Measurements from ENCODE around the gene CPNE7. TPM values are rescaled to one million over a fixed set of nuclear protein-coding genes. Genes with fewer than 3 reads are reported as not detected.

CPNE7 gene
- total RNA-seq, 3 donors from 2014 or later (not counting 1 experiment from before 2014, with no cell fraction given), result 1.1 to 1.8 (median 1.2) TPM

GRCh38 chr16:89573826-89574680 is 1.5 kb upstream of the CPNE7 start:
- Histone ChIP-seq H3K27ac (ENCODE audit: low read length) (no peak overlapping the region), H3K4me3 (ENCODE audit: low read length) (no peak overlapping the region), H3K9me3 (ENCODE audit: control insufficient read depth, insufficient read depth, low read length) (no peaks in the 10 kb centered on the region), H3K4me1 (ENCODE audit: control insufficient read depth, insufficient read depth, low read length) (peaks cover 21% of the 10 kb centered on the region), H3K27me3 (ENCODE audit: control insufficient read depth, insufficient read depth, low read length) (peaks cover 14% of the 10 kb centered on the region), H3K36me3 (ENCODE audit: control insufficient read depth, insufficient read depth, low read length) (no peaks in the 10 kb centered on the region)
- WGBS (ENCODE audit: insufficient coverage), result 84% methylated on average over 31 of the region's 31 CpGs
- Mint-ChIP-seq H3K36me3 (no peaks in the 10 kb centered on the region), H3K4me3 (peak overlapping the region; percentile 52), H3K4me1 (peaks cover 0 to 11% of the 10 kb centered on the region in 2 donors), H3K27ac (no peak overlapping the region), H3K9me3 (no peaks in the 10 kb centered on the region), H3K27me3 (ENCODE audit: low read depth in 2 of 2) (peaks cover 22 to 26% of the 10 kb centered on the region in 2 donors)
- no peak for DNase-seq
- intact Hi-C loops (cut with micrococcal nuclease), result no loop called here
- no peak for TF ChIP-seq CTCF (IDR thresholded peaks at IDR 0.05)
- ATAC-seq, result no peak

- WGBS (ENCODE audit: insufficient coverage), result 2% methylated on average over 55 of the region's 55 CpGs
- Mint-ChIP-seq H3K27ac (no peak overlapping the region), H3K27me3 (ENCODE audit: low read depth in 2 of 2) (peaks cover 22 to 26% of the 10 kb centered on the region in 2 donors), H3K9me3 (no peaks in the 10 kb centered on the region), H3K4me3 (peak overlapping the region; percentile 45), H3K36me3 (no peaks in the 10 kb centered on the region), H3K4me1 (peaks cover 0 to 11% of the 10 kb centered on the region in 2 donors)
- DNase-seq (peak; percentile 45 to 73), ATAC-seq (peak; percentile 56 to 80 (median 80))
- no peak overlapping the region for H3K27ac ChIP-seq (ENCODE audit: low read length)
- H3K27me3 ChIP-seq (ENCODE audit: control insufficient read depth, insufficient read depth, low read length), result peaks cover 14% of the 10 kb centered on the region
- H3K4me1 ChIP-seq (ENCODE audit: control insufficient read depth, insufficient read depth, low read length), result peaks cover 21% of the 10 kb centered on the region
- H3K4me3 ChIP-seq (ENCODE audit: low read length), result peak overlapping the region; percentile 14
- peaks cover 4% of the 10 kb centered on the region for H3K9me3 ChIP-seq (ENCODE audit: control insufficient read depth, insufficient read depth, low read length)
- intact Hi-C loops (cut with micrococcal nuclease), result no loop called here
- H3K36me3 ChIP-seq (ENCODE audit: control insufficient read depth, insufficient read depth, low read length), result no peaks in the 10 kb centered on the region
- TF ChIP-seq CTCF (IDR thresholded peaks at IDR 0.05), result peak; percentile 49
Measured at GRCh38 chr16:89574681-89575246, 794 bp upstream of the CPNE7 start.

- WGBS (ENCODE audit: insufficient coverage), result 51% methylated on average over 88 of the region's 89 CpGs
- intact Hi-C loops (cut with micrococcal nuclease), result no loop called here
- Mint-ChIP-seq H3K4me3 (no peak overlapping the region), H3K36me3 (no peaks in the 10 kb centered on the region), H3K27me3 (ENCODE audit: low read depth in 2 of 2) (peaks cover 22 to 26% of the 10 kb centered on the region in 2 donors), H3K4me1 (peaks cover 0 to 9% of the 10 kb centered on the region in 2 donors), H3K27ac (no peak overlapping the region), H3K9me3 (no peaks in the 10 kb centered on the region)
- H3K4me3 ChIP-seq (ENCODE audit: low read length), result no peak overlapping the region
- H3K36me3 ChIP-seq (ENCODE audit: control insufficient read depth, insufficient read depth, low read length), result no peaks in the 10 kb centered on the region
- H3K9me3 ChIP-seq (ENCODE audit: control insufficient read depth, insufficient read depth, low read length), result peaks cover 4% of the 10 kb centered on the region
- DNase-seq (no peak), ATAC-seq (no peak)
- peaks cover 14% of the 10 kb centered on the region for H3K27me3 ChIP-seq (ENCODE audit: control insufficient read depth, insufficient read depth, low read length)
- TF ChIP-seq CTCF (IDR thresholded peaks at IDR 0.05), result no peak
- H3K4me1 ChIP-seq (ENCODE audit: control insufficient read depth, insufficient read depth, low read length), result peaks cover 21% of the 10 kb centered on the region
- H3K27ac ChIP-seq (ENCODE audit: low read length), result no peak overlapping the region
Measured at GRCh38 chr16:89576153-89577054, 846 bp downstream of the CPNE7 start.

Measured in natural killer cell (primary cell).